HG03558 (cell line): ENCODE data around the gene UBR4.

Experiments
- ATAC-seq: cut with Tn5 transposase; IDR thresholded peaks from one replicate; pipeline ENCODE4 v1.9.1; 2021; ENCODE audit warnings: moderate number of reproducible peaks; ENCODE audit not compliant: unreplicated experiment; ENCODE audit errors: extremely low read depth

UBR4 gene

DNA sequence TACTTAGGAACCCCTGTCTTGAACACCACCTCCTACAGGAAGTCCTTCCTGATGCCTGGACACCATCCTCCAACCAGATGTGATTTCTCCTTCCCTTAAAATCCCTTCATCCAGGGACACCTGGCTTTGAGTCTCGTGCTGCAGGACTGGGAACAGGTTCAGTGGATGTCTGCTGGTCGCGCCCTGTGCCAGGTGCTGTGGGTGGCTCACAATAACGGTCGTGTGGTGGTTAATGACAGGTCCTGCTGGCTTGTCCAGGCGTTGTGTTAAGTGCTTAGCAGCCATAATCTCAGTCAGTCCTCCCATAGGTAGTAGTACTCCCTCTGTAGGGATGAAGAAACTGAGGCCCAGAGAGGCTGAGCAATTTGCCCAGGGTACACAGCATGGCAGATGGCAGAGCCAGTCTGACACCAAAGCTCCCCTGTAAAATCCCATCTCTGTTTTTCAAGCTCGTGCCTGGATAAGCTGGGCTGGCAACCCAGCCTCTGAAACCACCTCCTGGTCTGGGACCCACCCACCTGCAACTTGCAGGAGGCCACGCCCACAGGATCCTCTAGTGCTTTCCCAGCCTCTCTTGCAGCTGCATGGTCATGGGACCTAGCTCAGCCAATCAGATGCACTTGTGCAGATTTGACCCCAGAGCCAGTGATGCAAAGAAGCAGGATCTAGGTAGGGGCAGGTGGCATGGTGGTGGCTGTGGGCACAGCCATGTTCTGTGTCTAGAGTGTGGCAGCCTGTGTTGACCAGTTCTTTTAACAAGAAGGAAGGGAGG, 147.6 kb downstream of the UBR4 start:
- no peak for ATAC-seq

DNA sequence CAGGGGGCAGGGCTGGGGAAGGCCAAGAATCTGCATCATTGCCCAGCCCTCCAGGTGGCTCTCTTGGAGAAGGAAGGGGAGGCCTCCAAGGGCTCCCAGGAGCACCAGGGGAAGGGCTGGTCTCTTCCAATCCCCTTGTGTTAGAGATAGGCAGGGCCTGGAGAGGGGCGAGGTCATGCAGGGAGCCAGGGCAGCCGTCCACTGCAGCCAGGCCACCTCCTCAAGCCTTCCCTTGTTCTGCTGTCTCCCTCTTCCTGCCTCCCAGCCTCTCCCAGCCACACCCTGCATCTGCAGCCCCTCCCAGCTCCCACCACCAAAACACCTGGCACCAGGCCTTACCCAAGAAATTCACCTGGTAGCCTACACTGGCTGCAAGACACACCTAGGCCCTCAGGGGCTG, 148.3 kb downstream of the UBR4 start:
- ATAC-seq: no peak

DNA sequence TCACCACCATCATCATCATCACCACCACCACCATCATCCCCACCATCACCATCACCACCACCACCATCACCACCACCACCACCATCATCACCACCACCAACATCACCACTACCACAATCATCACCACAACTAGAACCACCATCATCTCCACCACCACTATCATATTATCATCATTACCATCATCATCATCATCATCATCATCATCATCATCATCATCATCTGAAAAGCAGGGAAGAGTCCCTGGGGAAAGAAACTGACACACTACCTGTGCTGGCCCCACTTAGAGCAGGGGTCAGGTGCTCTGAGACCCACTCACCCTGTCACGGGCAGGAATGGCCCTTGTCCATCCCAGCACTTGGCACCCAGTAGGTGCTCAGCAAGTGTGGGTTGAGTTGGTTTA, 148.7 kb downstream of the UBR4 start:
- ATAC-seq: no peak

GRCh38 chr1:19059773-19060172, 150.3 kb downstream of the UBR4 start:
- no peak for ATAC-seq

DNA sequence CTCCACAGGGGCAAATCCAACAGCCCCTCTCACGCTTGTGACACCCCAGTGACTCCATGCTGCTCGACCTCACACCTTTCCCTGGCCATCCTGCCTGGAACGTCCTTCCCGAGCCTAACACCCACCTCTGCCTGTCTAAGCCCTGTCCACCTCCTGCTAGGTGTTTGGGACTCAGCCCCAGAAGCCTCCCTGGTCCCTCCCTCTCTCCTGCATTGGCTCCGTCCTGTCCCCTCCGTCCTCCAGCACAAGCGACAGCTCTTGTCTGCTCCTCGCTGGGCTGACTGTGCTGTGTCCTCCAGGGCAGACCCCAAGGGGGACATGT, 151.6 kb downstream of the UBR4 start:
- no peak for ATAC-seq

- ATAC-seq: no peak
Observed at GRCh38 chr1:19057784-19058475, 152.1 kb downstream of the UBR4 start.

- no peak for ATAC-seq
Observed at GRCh38 chr1:19057182-19057779, 152.8 kb downstream of the UBR4 start.

DNA sequence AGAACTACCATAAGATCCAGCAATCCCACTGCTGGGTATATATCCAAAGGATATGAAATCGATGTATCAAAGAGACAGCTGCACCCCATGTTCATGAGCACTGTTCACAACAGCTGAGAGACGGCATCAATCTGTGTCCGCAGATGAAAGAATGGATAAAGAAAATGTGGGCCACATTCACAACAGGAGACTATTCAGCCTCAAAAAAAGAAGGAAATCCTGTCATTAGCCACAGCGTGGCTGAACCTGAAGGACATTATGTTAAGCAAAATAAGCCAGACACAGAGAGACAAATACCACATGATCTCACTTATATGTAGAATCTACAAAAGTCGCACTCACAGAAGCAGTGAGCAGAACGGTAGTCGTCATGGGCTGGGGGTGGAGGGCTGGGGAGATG, 154.4 kb downstream of the UBR4 start:
- no peak for ATAC-seq

DNA sequence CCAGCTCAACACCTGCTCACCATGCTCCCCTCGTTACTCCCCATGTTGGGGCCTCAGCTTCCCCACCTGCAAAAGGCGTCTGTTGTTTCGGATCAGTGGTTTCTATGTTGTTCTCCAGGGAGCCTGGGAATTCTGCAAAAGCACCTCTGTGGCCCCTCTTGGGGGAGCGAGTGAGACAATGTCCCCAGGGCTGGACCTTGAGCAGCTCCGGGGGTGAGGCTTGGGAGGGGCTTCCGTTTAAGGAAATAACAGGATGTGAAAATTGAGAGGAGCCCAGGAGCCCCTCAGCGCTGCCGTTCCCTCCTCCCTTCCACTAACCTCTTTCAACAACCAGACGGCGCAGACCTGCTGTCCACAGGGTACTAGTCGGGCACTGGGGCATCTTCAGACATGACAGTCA, 155.1 kb downstream of the UBR4 start:
- ATAC-seq: no peak

GRCh38 chr1:19054216-19054615, 155.8 kb downstream of the UBR4 start:
- ATAC-seq: no peak

GRCh38 chr1:19053486-19053885, 156.6 kb downstream of the UBR4 start:
- no peak for ATAC-seq

- ATAC-seq: no peak
Observed at GRCh38 chr1:19049798-19050197, 160.3 kb downstream of the UBR4 start.

DNA sequence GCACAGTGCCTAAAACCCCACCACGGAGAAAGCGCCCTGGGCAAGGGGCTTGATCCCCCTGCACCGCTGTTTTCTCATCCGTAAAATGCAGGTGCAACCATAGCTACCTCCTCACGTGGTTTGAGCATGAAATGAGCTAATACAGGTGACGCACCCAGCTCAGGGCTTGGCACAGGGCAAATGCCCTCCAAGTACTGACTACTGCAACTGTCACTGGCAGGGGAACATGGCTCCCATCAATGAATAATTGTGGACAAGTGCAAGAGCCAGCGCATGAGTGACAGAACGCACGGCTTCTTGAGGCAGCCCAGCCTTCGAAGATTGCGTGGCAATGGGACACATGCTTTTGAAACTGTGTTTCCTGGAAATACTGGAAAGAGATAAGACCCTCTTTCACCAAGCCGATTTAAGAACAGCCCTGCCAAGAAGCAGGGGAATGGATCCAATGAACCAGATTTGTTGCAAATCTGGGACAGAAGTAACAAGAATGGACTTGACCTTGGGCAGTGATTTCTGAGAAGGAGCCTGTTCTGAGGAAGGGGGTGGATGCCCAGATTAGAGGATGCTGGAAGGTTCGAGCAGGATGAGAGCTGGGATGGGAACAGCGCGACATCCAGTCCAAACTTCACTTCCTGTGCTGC, 160.8 kb downstream of the UBR4 start:
- no peak for ATAC-seq

DNA sequence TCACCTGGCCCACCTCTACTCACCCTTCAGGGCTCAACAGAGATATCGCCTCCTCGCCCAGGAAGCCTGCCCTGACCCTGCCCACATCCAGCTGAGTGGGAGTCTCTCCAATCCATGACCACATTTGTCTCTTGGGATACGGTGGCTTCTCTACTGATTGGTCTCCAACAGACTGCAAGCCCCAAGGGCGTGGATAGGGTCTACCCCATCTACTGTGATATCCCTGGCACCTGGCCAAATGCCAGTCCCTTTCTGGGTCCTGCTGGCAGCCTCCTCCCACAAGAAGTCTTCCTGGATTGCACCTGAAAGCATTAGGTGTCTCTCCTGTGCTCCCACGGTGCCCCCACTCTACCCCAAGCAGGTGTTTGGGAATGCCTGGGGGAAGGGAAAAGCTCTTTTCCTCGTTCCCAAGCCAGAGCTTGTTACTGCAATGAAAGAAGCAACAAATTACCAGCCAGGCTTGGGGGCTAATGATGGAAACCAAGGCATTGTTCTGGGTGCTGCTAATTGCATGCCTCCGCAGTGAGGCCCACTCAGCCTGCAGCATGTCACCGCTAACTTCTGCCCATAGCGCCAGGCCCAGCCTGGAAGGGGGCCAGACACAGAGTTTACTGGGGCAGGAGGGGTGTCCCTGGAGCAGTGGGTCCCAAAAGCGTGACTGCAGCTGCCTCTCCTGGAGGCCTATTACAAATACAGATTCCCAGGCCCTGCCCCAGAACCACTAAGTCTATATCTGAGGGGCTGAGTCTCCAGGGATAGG, 162.9 kb downstream of the UBR4 start:
- no peak for ATAC-seq

- ATAC-seq: no peak
Observed at GRCh38 chr1:19045898-19046880, 163.9 kb downstream of the UBR4 start.

DNA sequence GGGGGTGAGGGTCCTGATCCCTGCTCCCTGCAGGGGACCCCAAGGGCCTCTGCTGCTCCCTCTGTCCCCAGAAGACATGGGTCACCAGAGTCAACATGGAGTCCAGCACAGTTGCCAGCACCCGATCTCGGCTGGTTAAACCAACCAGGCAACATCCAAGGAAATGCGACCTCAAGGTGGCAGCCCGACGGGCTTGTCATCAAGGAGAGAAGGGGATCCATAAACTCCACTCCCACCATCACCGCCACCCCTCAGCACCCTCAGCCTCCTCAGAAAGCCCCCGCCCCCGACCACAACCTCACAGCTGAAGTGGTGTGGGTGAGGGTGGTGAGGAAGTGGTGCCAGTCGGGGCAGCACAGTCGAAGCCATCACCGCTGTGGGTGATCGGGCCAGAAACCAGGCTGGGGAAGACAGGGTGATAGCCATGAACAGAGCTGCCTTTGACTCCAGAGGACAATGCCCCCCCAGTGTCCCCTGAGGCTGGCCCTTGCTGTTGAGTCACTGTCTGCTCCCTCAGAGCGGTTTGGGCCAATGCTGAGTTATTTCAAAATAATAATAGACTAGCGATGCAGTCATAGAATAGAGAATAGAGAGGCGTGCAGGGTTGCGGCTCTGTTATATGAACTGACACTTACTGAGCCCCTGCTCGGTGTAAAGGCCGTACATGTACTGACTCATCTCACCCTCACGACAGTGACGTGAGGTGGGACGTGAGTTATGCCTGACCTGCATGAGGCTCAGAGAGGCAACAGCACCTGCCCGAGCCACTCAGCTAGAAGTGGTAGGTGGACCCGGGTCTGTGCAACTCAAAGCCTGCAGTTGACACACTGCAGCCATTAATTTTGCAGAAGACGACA, 164.9 kb downstream of the UBR4 start:
- no peak for ATAC-seq

- no peak for ATAC-seq
Observed at GRCh38 chr1:19044471-19044870, 165.6 kb downstream of the UBR4 start.
